DOHH2 (cell line): ENCODE results near the gene C3orf22.

Experiments
- H3F3A ChIP-seq: fragments of 200-600 bp; sonication (generic), shearing (Covaris generic); 2 replicates; pipeline ENCODE4 v1.6.0; 2016; ENCODE audit warnings: antibody characterized with exemption, mild to moderate bottlenecking; ENCODE audit not compliant: control insufficient read depth, insufficient read depth
- H3K27ac ChIP-seq: fragments of 200-600 bp; sonication (generic); 2 replicates; pipeline ENCODE4 v1.5.1; 2014; ENCODE audit warnings: low read depth, mild to moderate bottlenecking, low read length, moderate library complexity
- H3K27me3 ChIP-seq: fragments of 200-600 bp; sonication (generic); 2 replicates; pipeline ENCODE4 v1.6.1; 2014; ENCODE audit warnings: mild to moderate bottlenecking, low read length, mixed read lengths; ENCODE audit not compliant: control insufficient read depth
- H3K36me3 ChIP-seq: fragments of 200-600 bp; sonication (generic); 2 replicates; pipeline ENCODE4 v1.6.1; 2014; ENCODE audit warnings: mild to moderate bottlenecking, low read length, moderate library complexity, mixed read lengths; ENCODE audit not compliant: control insufficient read depth
- H3K4me1 ChIP-seq: fragments of 200-600 bp; sonication (generic); 2 replicates; pipeline ENCODE4 v1.6.1; 2014; ENCODE audit warnings: mild to moderate bottlenecking, low read length, mixed read lengths; ENCODE audit not compliant: control insufficient read depth
- H3K4me2 ChIP-seq: fragments of 200-600 bp; sonication (generic); 2 replicates; pipeline ENCODE4 v1.6.0; 2014; ENCODE audit warnings: mild to moderate bottlenecking, low read length, moderate library complexity
- H3K4me3 ChIP-seq: fragments of 200-600 bp; sonication (generic); 2 replicates; pipeline ENCODE4 v1.5.1; 2014; ENCODE audit warnings: mild to moderate bottlenecking, low read length, mixed read lengths
- H3K79me2 ChIP-seq: fragments of 200-600 bp; sonication (generic); 2 replicates; pipeline ENCODE4 v1.6.1; 2014; ENCODE audit warnings: mild to moderate bottlenecking, low read length, mixed read lengths; ENCODE audit not compliant: control insufficient read depth
- H3K9me2 ChIP-seq: fragments of 200-600 bp; sonication (generic); replicated peaks from 2 replicates; pipeline ENCODE4 v1.6.1; 2014; ENCODE audit warnings: mild to moderate bottlenecking, low read length, mixed read lengths; ENCODE audit not compliant: control insufficient read depth
- H3K9me3 ChIP-seq: fragments of 200-600 bp; sonication (generic); 2 replicates; pipeline ENCODE4 v1.6.1; 2014; ENCODE audit warnings: antibody characterized with exemption, low read length, mixed read lengths; ENCODE audit not compliant: control insufficient read depth, insufficient read depth
- H4K20me1 ChIP-seq: fragments of 200-600 bp; sonication (generic); 2 replicates; pipeline ENCODE4 v1.6.0; 2014; ENCODE audit warnings: low read depth, mild to moderate bottlenecking, antibody characterized with exemption, low read length, moderate library complexity; ENCODE audit not compliant: control insufficient read depth, insufficient read depth
- EZH2phosphoT487 ChIP-seq: fragments of 200-600 bp; sonication (generic); IDR thresholded peaks from 2 replicates; pipeline ENCODE4 v1.6.1; 2017; ENCODE audit warnings: borderline replicate concordance, mild to moderate bottlenecking, antibody characterized with exemption, low read length, moderate library complexity, mixed read lengths
- TF ChIP-seq, protein P1 (sequence below): fragments of 200-600 bp; sonication (generic); IDR thresholded peaks from one replicate; pipeline ENCODE4 v1.5.1; 2014; ENCODE audit warnings: antibody characterized with exemption, mild to moderate bottlenecking, low read depth, low read length; ENCODE audit not compliant: poor library complexity, severe bottlenecking

C3orf22 gene

DNA sequence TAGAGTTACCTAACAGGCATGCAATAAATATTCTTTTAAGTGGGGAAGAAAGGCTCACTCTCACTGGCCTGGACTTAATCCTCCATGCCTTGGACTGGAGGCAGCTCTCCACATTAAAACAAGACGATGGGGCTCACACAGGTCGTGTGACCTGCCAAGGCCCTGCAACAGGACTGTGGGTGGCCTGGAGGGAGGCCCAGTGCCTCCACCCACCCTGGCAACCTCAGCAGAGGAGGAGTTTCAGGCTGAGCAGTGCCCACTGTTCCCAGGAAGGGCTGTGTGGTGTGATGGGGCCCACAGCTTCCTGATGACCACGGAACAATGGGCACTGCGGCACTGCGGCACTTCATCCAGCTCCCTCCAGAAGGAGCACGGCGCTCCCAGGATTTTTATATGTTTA, 46.7 kb downstream of the C3orf22 start:
- Histone ChIP-seq H3K36me3 (no peaks in the 10 kb centered on the region), H3K4me3 (no peak overlapping the region), H3K9me2 (no peaks in the 10 kb centered on the region), H3K9me3 (no peaks in the 10 kb centered on the region), H3K4me2 (no peak overlapping the region), H3K27ac (no peak overlapping the region), H3K27me3 (no peaks in the 10 kb centered on the region), H3K79me2 (no peaks in the 10 kb centered on the region), H3K4me1 (no peaks in the 10 kb centered on the region), H4K20me1 (no peaks in the 10 kb centered on the region), H3F3A (no peaks in the 10 kb centered on the region)
- TF ChIP-seq, protein P1, sequence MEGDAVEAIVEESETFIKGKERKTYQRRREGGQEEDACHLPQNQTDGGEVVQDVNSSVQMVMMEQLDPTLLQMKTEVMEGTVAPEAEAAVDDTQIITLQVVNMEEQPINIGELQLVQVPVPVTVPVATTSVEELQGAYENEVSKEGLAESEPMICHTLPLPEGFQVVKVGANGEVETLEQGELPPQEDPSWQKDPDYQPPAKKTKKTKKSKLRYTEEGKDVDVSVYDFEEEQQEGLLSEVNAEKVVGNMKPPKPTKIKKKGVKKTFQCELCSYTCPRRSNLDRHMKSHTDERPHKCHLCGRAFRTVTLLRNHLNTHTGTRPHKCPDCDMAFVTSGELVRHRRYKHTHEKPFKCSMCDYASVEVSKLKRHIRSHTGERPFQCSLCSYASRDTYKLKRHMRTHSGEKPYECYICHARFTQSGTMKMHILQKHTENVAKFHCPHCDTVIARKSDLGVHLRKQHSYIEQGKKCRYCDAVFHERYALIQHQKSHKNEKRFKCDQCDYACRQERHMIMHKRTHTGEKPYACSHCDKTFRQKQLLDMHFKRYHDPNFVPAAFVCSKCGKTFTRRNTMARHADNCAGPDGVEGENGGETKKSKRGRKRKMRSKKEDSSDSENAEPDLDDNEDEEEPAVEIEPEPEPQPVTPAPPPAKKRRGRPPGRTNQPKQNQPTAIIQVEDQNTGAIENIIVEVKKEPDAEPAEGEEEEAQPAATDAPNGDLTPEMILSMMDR: no peak

DNA sequence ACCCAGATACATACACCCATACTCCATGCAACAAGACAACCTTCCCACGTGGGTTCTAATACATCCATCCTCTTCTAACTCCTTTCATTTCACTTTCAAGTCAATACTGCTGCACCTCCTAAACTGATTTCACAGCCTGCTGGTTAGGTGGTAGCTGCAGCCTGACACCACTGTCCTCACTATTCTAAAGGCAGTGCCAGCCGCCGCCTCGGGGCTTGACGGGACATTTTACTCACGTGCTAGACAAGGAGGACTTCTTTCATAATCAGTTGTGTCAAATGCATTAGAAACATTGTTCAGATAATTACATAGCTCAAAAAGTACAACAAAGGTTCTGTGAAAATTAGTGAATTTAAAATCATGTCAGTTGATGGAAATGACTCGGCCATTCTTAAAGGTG, 47.4 kb downstream of the C3orf22 start:
- TF ChIP-seq EZH2phosphoT487: no peak
- TF ChIP-seq, protein P1: no peak
- Histone ChIP-seq H3K36me3 (no peaks in the 10 kb centered on the region), H3K27ac (no peak overlapping the region), H3K79me2 (no peaks in the 10 kb centered on the region), H4K20me1 (no peaks in the 10 kb centered on the region), H3K4me3 (no peak overlapping the region), H3K9me2 (no peaks in the 10 kb centered on the region), H3K4me2 (no peak overlapping the region), H3K4me1 (no peaks in the 10 kb centered on the region), H3K27me3 (no peaks in the 10 kb centered on the region), H3F3A (no peaks in the 10 kb centered on the region), H3K9me3 (no peaks in the 10 kb centered on the region)

DNA sequence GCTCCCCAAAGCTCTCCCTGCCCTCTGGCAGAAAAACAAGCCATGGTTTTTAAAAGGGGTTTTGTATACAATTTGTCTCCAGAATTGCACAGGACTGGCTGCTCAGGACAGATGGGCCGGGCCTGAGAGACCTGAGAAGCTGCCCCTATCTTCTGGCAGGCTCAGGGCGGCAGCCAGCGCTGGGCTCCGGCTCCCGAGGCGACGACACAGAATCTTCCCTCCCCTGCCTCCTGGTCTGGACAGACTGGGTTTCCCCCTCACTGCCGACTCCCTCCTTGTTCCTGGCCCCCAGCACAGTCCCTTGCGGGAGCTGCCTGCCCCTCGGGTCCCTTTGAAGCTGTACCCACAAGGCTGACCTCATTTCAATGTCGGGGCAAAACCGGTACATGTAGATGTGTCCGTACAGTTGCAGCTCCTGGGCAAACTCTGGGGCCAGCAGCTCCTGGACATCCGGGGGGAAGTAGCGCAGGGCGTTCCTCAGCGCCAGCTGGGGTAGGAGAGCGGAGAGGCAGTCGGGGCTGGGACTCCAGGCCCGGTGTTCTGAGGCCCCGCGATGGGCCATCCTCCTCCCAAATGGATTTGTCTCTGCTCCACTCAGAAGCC, 48.3 kb downstream of the C3orf22 start:
- Histone ChIP-seq H3F3A (no peaks in the 10 kb centered on the region), H3K4me3 (no peak overlapping the region), H3K36me3 (no peaks in the 10 kb centered on the region), H3K9me2 (no peaks in the 10 kb centered on the region), H4K20me1 (no peaks in the 10 kb centered on the region), H3K9me3 (no peaks in the 10 kb centered on the region), H3K4me2 (no peak overlapping the region), H3K27ac (no peak overlapping the region), H3K79me2 (no peaks in the 10 kb centered on the region), H3K4me1 (no peaks in the 10 kb centered on the region), H3K27me3 (no peaks in the 10 kb centered on the region)
- TF ChIP-seq EZH2phosphoT487: no peak

DNA sequence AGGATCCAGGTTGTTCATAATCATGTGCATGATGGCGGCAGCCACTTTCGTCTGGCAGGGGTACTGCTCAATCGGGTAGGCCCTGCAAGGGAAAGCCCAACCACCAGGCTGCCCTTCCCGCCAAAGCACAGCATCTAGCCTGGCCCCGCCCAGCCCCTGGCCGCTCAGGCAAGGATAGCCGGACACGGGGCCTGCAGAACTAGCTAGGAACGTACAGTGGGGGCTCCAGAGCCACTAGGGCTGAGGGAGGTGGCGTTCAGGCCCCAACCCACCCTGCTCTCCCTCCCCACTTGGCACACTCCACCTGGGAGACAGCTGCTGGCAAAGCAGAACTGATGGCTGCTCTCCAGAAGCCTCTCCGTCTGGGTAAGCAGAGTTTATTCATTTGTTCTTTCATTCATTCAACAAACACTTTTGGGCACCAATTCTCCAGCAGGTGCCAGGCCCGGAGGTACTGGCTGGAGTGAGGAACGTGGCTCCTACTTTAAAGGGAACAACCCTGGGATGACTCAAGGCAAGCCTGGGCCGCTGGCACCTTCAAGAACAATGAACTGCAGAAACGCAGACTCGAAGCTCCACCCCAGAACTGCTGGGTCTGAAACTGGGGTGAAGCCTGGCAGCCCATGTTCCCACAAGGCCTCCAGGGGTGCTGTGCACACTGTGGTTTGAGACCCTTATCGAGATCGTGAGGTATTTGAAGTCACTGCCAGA, 49.0 kb downstream of the C3orf22 start:
- H3K4me2 ChIP-seq: no peak overlapping the region
- no peak overlapping the region for H3K27ac ChIP-seq
- no peaks in the 10 kb centered on the region for H3K27me3 ChIP-seq
- TF ChIP-seq, protein P1: no peak
- TF ChIP-seq EZH2phosphoT487: no peak
- no peaks in the 10 kb centered on the region for H3K36me3 ChIP-seq
- H4K20me1 ChIP-seq: no peaks in the 10 kb centered on the region
- H3F3A ChIP-seq: no peaks in the 10 kb centered on the region
- H3K4me3 ChIP-seq: no peak overlapping the region
- H3K4me1 ChIP-seq: no peaks in the 10 kb centered on the region
- H3K79me2 ChIP-seq: no peaks in the 10 kb centered on the region
- H3K9me2 ChIP-seq: no peaks in the 10 kb centered on the region
- no peaks in the 10 kb centered on the region for H3K9me3 ChIP-seq
